ENCODE results near the gene CELA1.

- TF ChIP-seq CTCF (IDR thresholded peaks at IDR 0.05; ENCODE audit: insufficient read depth, low read length) (no peak), POLR2AphosphoS5 (IDR thresholded peaks at IDR 0.05; ENCODE audit: low read depth) (no peak), REST (IDR thresholded peaks at IDR 0.05; ENCODE audit: insufficient replicate concordance, low read depth) (no peak), GABPA (IDR thresholded peaks at IDR 0.05; ENCODE audit: low read depth) (no peak)
Measured at GRCh38 chr12:51364001-51364400, 17.5 kb upstream of the CELA1 start.

All from HL-60 (cell line).